HS-27A (cell line): ENCODE data around the gene FGF21.

Source experiments
- DNase-seq: peaks from one replicate; pipeline ENCODE4 v3.0.0-alpha.2; 2012; ENCODE audit warnings: low read depth, missing footprints

FGF21 gene

GRCh38 chr19:48728911-48729664, 26.2 kb upstream of the FGF21 start:
- DNase-seq: no peak

DNA sequence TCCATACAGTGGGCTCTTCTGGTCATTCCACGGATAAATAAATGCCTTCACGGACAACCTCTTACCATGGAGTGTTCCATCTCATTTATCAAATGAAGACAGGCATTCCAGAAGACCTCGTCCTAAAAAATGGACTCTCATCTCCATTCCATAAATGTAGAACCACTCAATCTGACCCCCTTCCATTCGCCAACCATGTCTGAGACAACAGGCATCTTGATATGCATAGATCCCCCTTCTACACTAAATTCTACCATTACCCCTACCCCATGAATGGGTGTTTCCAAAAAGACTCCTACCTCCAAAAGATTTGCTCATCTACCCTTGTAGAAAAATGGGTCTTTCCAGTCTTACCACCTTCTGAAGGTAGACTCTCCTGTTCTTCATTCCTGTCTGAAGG, 23.9 kb upstream of the FGF21 start:
- DNase-seq: no peak

DNA sequence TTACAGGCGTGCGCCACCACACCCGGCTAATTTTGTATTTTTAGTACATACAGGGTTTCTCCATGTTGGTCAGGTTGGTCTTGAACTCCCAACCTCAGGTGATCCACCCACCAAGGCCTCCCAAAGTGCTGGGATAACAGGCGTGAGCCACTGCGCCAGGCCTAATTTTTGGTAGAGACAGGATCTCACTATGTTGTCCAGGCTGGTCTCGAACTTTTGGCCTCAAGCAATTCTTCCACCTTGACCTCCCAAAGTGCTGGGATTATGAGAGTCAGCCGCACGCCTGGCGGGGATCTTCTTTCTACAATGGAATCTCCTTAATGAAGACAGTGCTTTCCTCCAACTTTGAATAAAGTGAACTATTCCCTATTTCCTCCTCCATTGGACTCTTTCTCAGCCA, 20.7 kb upstream of the FGF21 start:
- DNase-seq: no peak

GRCh38 chr19:48735031-48735615, 20.2 kb upstream of the FGF21 start:
- DNase-seq: no peak

GRCh38 chr19:48737360-48737998, 17.8 kb upstream of the FGF21 start:
- DNase-seq: no peak

GRCh38 chr19:48738557-48739403, 16.5 kb upstream of the FGF21 start:
- peak; percentile 38 for DNase-seq

GRCh38 chr19:48739404-48740163, 15.7 kb upstream of the FGF21 start:
- DNase-seq: no peak

DNA sequence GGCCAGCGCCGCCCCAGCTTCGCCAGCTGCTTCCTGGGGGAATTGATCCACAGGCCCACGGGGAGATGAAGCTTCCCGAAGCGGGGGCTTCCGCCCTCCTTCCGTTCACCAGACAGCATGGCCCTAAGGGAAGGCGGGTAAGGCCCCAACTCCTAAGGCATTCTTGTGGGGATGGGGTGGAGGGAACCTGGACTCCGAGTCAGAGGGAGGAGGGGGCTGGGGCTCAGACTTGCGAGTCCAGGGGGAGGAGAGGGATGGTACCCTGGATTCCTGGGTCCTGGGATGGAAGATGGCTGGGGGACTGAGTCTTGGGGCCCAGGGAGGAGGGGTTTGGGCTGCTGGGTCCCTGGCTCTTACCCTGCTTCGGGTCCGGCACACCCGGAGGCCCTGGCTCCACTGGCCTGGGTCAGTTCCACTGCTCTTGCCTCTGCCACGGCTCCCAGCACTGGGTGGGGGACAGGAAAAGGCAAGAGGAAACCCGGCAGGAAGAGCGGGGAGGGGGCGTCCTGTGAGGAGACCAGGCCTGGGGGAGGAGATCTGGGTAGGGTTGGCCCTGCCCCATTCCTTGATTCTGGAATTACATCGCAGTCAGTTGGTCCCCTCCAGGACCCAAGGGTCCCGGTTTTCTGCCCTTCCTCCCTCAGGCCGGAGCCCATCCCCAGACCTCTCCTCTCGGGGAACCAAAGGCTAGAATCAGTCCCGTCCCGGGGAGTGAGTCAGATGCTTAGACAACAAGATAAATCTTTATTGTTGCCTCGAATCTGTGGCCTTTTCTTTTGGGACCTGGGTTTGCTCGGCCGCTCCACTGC, 15.0 kb upstream of the FGF21 start, which contains the start of gene RASIP1:
Gene RASIP1 (minus strand): TSS at position 447 of the 809 bp plus-strand sequence. CDS start 328 bp downstream, at position 119.
- no peak for DNase-seq

- DNase-seq: no peak
Observed at GRCh38 chr19:48741129-48741999, 14.0 kb upstream of the FGF21 start.

- no peak for DNase-seq
Observed at GRCh38 chr19:48742096-48742495, 13.2 kb upstream of the FGF21 start.

- peak; percentile 55 for DNase-seq
Observed at GRCh38 chr19:48745208-48745995, 9.9 kb upstream of the FGF21 start.

GRCh38 chr19:48746110-48746509, 9.2 kb upstream of the FGF21 start:
- DNase-seq: no peak

DNA sequence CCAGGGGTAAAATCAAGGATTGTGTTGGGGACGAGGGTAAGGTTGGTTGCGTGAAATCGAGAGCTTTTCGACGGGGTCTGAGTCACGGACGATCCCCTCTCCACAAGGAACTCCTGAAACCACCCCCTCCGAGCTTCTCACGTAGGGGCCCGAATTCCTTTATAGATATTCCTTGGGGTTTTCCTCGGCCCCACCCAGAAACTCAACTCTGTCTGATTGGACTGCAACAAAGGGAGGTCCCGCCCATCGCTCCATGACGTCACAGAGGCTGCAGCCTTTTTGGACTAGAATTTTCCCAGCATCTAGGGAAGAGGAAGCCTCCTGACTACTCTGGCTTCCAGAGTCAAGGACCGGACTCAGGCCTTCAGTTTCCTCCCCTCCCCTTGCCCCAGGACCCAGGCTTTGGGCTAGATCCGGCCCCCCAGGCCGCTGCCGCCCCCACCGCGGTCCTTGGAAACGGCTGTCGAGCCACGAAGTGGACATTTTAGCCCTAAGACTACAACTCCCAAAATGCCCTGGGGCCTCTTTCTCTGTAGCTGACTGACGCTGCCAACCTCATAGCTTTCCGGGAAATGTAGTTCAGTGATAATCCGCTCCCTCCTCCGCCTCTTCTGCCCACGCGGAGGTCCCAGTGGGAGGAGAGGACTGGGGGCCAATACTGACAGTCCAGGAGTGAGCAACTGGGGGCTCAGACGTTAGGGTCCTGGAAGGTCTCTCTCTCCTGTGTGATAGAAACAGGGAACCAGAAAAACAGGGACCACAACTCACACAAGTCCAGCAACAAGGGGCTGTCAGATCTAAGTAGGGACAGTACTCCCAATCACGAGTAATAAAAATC, 8.4 kb upstream of the FGF21 start, which contains the start of gene IZUMO1:
Gene IZUMO1 (minus strand): TSS at position 172 of the 838 bp plus-strand sequence. CDS start 1,050 bp downstream, outside the sequence.
- peak; percentile 81 for DNase-seq

DNA sequence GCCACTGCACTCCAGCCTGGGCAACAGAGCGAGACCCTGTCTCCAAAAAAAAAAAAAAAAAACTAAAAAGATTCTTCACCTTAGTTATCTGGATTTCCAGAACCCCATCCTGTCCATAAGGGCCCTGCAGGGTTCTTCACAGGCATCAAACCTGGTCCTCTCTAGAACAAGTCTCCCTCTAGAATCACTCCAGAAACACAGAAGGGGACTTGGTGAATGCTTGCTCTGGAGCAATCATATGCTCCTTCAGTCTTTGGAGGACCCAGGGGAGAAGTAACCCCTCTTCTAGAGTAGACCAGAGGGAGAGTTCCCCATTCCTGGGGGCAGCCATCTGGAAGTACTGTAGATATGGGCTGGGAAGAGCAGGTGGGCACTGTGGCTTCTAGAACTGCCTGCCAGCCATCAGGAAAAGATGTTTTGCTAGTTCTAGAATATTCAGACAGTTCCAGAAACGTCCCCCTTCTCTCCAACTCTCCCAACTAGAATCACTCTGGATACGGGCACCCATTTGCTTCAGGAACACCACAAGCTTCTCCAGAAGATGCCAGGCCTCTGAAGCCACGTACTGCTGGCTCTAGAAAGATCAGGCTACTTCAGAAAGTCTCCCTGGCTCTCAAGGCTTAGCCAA, 5.6 kb upstream of the FGF21 start:
- DNase-seq: no peak

DNA sequence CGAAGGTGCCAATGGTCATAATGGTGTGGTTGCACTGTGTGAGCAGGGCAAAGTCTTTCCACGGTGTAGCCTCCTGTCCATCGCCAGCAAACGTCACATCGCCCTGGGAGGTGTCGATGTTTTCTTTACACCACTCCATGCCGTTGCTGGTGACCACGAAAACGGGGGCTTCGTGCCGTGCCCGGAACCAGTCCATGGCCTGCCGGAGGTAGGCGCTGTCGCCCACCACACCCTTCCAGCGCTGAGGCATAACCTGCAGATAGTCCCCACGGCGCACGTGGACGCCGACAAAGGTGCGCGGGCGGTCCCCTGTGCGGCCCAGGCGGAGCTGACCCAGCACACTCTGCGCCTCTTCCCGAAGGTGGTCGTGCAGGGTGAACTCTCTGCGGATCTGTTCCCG, 5.0 kb upstream of the FGF21 start:
- DNase-seq: no peak

- DNase-seq: no peak
Observed at GRCh38 chr19:48750771-48751504, 4.4 kb upstream of the FGF21 start.
